Parathyroid adenoma (tissue), 2 donors: ENCODE data around the gene CDK3.

Experiments used
- H2AFZ ChIP-seq: fragments of 300-600 bp; sonication (generic); one replicate; pipeline ENCODE4 v1.7.0; 2017; ENCODE audit warnings: antibody characterized with exemption, mild to moderate bottlenecking
- H3K27ac ChIP-seq: fragments of 300-600 bp; sonication (generic); one replicate; pipeline ENCODE4 v1.7.0; 2017
- H3K27me3 ChIP-seq: fragments of 300-600 bp; sonication (generic); one replicate; pipeline ENCODE4 v1.7.0; 2017; ENCODE audit warnings: low read length; ENCODE audit not compliant: control insufficient read depth, insufficient read depth
- H3K36me3 ChIP-seq: fragments of 300-600 bp; sonication (generic); one replicate; pipeline ENCODE4 v1.7.0; 2017; ENCODE audit warnings: low read length; ENCODE audit not compliant: control insufficient read depth, insufficient read depth
- H3K4me1 ChIP-seq: fragments of 300-600 bp; sonication (generic); one replicate; pipeline ENCODE4 v1.7.0; 2017; ENCODE audit warnings: control low read depth
- H3K4me2 ChIP-seq: fragments of 300-600 bp; sonication (generic); one replicate; pipeline ENCODE4 v1.7.0; 2017; ENCODE audit warnings: low read length
- H3K4me3 ChIP-seq: fragments of 300-600 bp; sonication (generic); one replicate; pipeline ENCODE4 v1.7.0; 2017; ENCODE audit warnings: low read depth, low read length
- H3K79me2 ChIP-seq: fragments of 300-600 bp; sonication (generic); one replicate; pipeline ENCODE4 v1.7.0; 2017; ENCODE audit warnings: control low read depth
- H3K9ac ChIP-seq: fragments of 300-600 bp; sonication (generic); one replicate; pipeline ENCODE4 v1.7.0; 2017; ENCODE audit warnings: mild to moderate bottlenecking
- H3K9me3 ChIP-seq: fragments of 300-600 bp; sonication (generic); one replicate; pipeline ENCODE4 v1.7.0; 2017; ENCODE audit warnings: low read length; ENCODE audit not compliant: control insufficient read depth
- CTCF ChIP-seq: fragments of 300-600 bp; sonication (generic); IDR thresholded peaks from one replicate; pipeline ENCODE4 v1.7.0; 2017; ENCODE audit warnings: antibody characterized with exemption, mild to moderate bottlenecking
- donor health status: primary hyperparathyroidism.

CDK3 gene

DNA sequence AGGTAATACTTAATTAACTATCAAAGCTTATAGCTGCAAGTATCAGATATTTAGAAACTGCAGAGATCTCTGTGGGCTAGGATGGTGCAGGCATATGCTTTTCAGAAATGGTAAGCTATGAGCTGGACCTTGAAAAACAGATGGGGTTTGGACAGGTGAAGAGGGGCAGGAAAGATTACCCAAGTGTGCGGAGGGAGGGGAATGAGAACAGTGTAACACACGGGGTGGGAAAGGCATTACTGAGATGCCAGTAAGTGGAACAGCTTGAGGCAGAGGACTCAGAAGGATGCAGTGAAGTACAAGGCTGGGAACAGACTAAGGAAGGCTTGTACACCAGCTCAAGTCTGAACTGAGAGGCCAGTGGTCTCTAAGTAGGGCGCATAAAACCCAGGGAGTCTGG is 48.6 kb downstream of the CDK3 start:
- no peak for TF ChIP-seq CTCF
- Histone ChIP-seq H3K27ac (no peak overlapping the region), H3K4me1 (peaks cover 34% of the 10 kb centered on the region), H3K79me2 (no peaks in the 10 kb centered on the region), H3K4me3 (no peak overlapping the region), H3K4me2 (no peak overlapping the region), H3K9me3 (no peaks in the 10 kb centered on the region), H3K9ac (no peak overlapping the region), H2AFZ (no peak overlapping the region), H3K27me3 (no peaks in the 10 kb centered on the region), H3K36me3 (no peaks in the 10 kb centered on the region)

DNA sequence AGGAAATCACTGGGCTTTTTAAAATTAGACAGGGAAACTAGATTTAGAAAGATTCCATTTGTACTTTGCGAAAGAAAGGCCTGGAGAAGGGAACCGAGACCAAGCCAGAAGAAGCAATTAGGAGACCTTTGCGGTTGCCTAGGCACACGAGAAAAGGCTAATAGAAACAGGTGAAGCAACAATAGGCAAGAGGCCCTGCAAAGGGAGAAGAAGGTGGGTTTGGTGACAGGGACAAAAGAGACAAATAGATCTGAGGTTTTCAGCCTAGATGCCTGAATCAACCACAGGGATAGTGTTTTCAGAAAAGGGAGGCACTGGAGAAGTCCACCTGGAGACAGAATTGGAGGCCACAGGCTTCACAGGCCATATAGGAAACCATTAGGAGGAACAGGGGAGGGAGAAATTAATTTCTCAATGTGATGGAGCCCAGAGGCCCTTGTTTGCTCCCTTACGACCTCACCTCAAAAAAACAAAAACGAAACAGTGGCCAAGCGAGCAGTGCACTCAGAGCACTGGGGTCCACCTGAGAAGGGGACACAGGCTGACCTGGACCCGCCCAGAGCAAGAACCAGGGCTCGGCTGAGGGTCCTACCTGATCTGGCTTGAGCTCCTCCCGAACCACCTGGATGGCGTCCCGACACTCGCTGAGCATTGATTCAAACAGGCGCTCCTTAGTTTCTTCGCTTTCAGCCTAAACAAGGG is 49.3 kb downstream of the CDK3 start:
- Histone ChIP-seq H3K4me2 (no peak overlapping the region), H3K27ac (no peak overlapping the region), H3K4me3 (no peak overlapping the region), H3K9me3 (no peaks in the 10 kb centered on the region), H3K27me3 (no peaks in the 10 kb centered on the region), H2AFZ (no peak overlapping the region), H3K9ac (no peak overlapping the region), H3K36me3 (no peaks in the 10 kb centered on the region), H3K79me2 (no peaks in the 10 kb centered on the region), H3K4me1 (peaks cover 26% of the 10 kb centered on the region)
- no peak for TF ChIP-seq CTCF

DNA sequence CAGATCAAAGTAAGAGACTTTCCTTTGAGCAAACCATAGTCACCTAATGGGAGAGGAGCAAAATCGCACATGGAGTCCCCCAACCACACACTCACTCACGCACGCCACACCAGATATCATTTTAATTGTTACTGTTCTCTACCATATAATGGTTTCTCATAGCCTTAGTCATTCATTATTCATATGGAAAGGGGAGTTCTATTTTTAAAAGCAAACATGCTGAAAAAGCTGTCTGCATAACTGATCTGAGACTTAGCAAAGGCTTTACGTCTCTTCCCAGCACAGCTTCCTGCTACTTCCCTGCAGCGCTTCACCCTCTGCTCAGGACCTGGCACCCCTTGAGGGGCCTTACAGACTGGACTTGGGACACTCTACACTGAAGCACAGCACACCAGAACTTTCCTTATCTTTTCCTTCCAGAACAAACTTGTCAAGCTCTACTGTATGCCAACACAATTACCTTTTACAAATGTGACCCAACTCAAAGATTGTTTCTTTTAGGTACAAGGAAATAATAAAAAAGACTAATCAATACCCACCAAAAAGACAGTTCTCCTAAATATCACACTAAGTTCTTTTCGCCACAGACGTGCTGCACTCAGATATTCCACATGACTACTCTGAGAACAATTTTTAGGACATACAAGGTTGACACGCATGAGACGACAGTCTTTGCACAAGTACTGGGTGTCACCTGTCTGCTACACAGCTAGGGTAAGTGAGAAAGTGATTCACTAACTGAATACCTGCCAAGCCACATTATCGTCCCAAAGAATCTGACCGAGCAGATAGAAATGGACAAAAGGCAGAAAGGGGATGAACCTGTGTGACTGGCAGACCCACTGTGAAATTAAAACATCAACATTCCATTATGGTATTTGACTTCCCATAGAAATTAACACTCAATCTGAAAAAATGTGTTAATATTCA is 50.1 kb downstream of the CDK3 start:
- Histone ChIP-seq H3K27me3 (no peaks in the 10 kb centered on the region), H3K4me3 (no peak overlapping the region), H3K79me2 (no peaks in the 10 kb centered on the region), H3K4me1 (peaks cover 18% of the 10 kb centered on the region), H3K27ac (no peak overlapping the region), H3K4me2 (peak overlapping the region; percentile 48), H3K9me3 (no peaks in the 10 kb centered on the region), H2AFZ (no peak overlapping the region), H3K36me3 (no peaks in the 10 kb centered on the region), H3K9ac (no peak overlapping the region)
- no peak for TF ChIP-seq CTCF

GRCh38 chr17:76051561-76051960 is 50.9 kb downstream of the CDK3 start:
- H3K4me3 ChIP-seq, result no peak overlapping the region
- H3K4me1 ChIP-seq, result peaks cover 14% of the 10 kb centered on the region
- H3K79me2 ChIP-seq, result peaks cover 2% of the 10 kb centered on the region
- no peak overlapping the region for H3K27ac ChIP-seq
- no peaks in the 10 kb centered on the region for H3K27me3 ChIP-seq
- H3K9ac ChIP-seq, result no peak overlapping the region
- H3K9me3 ChIP-seq, result no peaks in the 10 kb centered on the region
- H3K4me2 ChIP-seq, result peak overlapping the region; percentile 48
- no peaks in the 10 kb centered on the region for H3K36me3 ChIP-seq
- no peak overlapping the region for H2AFZ ChIP-seq
- no peak for TF ChIP-seq CTCF
